Measurements from ENCODE around the gene SYNPO2.
"Not testable (repeated sequence)": the region's sequence is repeated elsewhere in the genome, so short reads cannot be mapped to it uniquely, and the experiment has no call there.

The SYNPO2 gene

GRCh38 chr4:119038116-119038841 lies 149.6 kb downstream of the SYNPO2 start:
- H3K27me3 Mint-ChIP-seq: peaks cover 0 to 5% of the 10 kb centered on the region in 2 donors
- no peak overlapping the region for H3K27ac Mint-ChIP-seq
- peak in 1 of 2 donors; percentile 28 for ATAC-seq (replicated peaks)
- H3K4me3 Mint-ChIP-seq: no peak overlapping the region
- no peaks in the 10 kb centered on the region for H3K36me3 Mint-ChIP-seq
- no peaks in the 10 kb centered on the region for H3K4me1 Mint-ChIP-seq
- H3K9me3 Mint-ChIP-seq: no peaks in the 10 kb centered on the region
- DNase-seq: no peak

DNA sequence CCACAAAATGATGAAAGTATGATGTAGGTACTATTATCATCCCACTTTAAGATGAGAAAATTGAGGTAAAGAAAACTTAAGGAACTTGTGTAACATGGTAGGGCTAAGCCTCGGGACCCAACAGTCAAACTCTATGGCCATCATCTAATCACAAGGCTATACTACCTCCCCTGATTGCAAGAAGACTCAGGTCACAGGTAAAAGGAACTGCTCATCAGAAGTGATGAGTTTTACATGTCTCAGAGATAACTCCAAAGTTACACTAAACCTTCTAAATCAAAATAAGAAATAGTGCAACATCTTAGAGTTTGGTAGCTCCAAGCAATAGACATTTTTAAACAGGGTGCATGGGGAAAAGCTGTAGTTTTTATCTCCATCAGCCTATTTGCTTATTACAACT lies 150.5 kb downstream of the SYNPO2 start:
- no peak overlapping the region for H3K4me3 Mint-ChIP-seq
- H3K36me3 Mint-ChIP-seq: no peaks in the 10 kb centered on the region
- ATAC-seq (replicated peaks) (no peak), DNase-seq (no peak)
- H3K9me3 Mint-ChIP-seq: no peaks in the 10 kb centered on the region
- H3K27me3 Mint-ChIP-seq: peaks cover 0 to 5% of the 10 kb centered on the region in 2 donors
- H3K4me1 Mint-ChIP-seq: no peaks in the 10 kb centered on the region
- H3K27ac Mint-ChIP-seq: no peak overlapping the region

DNA sequence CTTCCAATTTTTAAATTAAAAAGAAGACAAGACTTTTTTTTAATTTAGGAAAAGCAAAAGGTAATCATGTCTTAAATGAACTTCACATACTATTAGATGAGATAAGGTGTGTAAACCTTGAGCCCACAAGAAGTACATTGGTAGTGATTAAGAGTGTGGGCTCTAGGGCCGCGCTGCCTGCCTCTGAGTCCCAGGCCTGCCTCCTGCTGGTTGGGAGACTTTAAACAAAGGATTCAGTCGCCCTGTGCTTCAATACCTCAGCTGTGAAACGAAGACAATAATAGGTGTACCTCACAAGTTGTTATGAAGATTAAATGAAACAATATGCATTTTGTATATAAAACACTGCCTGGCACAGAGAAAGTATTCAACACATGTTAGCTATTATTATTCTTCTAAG lies 151.1 kb downstream of the SYNPO2 start:
- DNase-seq: no peak
- ATAC-seq (replicated peaks): no peak
- H3K4me1 Mint-ChIP-seq: no peaks in the 10 kb centered on the region

GRCh38 chr4:119040261-119040660 lies 151.6 kb downstream of the SYNPO2 start:
- H3K9me3 Mint-ChIP-seq: no peaks in the 10 kb centered on the region
- H3K4me3 Mint-ChIP-seq: no peak overlapping the region
- ATAC-seq (replicated peaks) (no peak), DNase-seq (no peak)
- H3K27ac Mint-ChIP-seq: no peak overlapping the region
- no peaks in the 10 kb centered on the region for H3K4me1 Mint-ChIP-seq
- no peaks in the 10 kb centered on the region for H3K36me3 Mint-ChIP-seq
- no peaks in the 10 kb centered on the region for H3K27me3 Mint-ChIP-seq

More for the DNA sequence above, 151.1 kb downstream of the SYNPO2 start:
- Mint-ChIP-seq H3K36me3 (no peaks in the 10 kb centered on the region), H3K27ac (no peak overlapping the region), H3K27me3 (no peaks in the 10 kb centered on the region), H3K4me3 (no peak overlapping the region), H3K9me3 (no peaks in the 10 kb centered on the region)

- Mint-ChIP-seq H3K36me3 (no peaks in the 10 kb centered on the region), H3K4me3 (no peak overlapping the region), H3K4me1 (no peaks in the 10 kb centered on the region), H3K27ac (no peak overlapping the region), H3K9me3 (no peaks in the 10 kb centered on the region), H3K27me3 (no peaks in the 10 kb centered on the region)
- DNase-seq: no peak
- ATAC-seq (replicated peaks): no peak
Observed at GRCh38 chr4:119040694-119041185, 152.1 kb downstream of the SYNPO2 start.

- no peaks in the 10 kb centered on the region for H3K9me3 Mint-ChIP-seq
- no peak overlapping the region for H3K27ac Mint-ChIP-seq
- H3K4me1 Mint-ChIP-seq: no peaks in the 10 kb centered on the region
- ATAC-seq (replicated peaks): no peak
- no peak for DNase-seq
- no peaks in the 10 kb centered on the region for H3K36me3 Mint-ChIP-seq
- no peaks in the 10 kb centered on the region for H3K27me3 Mint-ChIP-seq
- no peak overlapping the region for H3K4me3 Mint-ChIP-seq
Observed at GRCh38 chr4:119041396-119041795, 152.7 kb downstream of the SYNPO2 start.

GRCh38 chr4:119041951-119042560 lies 153.4 kb downstream of the SYNPO2 start:
- Mint-ChIP-seq H3K27me3 (no peaks in the 10 kb centered on the region), H3K36me3 (no peaks in the 10 kb centered on the region), H3K4me1 (no peaks in the 10 kb centered on the region), H3K4me3 (no peak overlapping the region), H3K27ac (no peak overlapping the region), H3K9me3 (no peaks in the 10 kb centered on the region)
- DNase-seq: peak; percentile 24
- peak; percentile 86 to 96 for ATAC-seq (replicated peaks)

GRCh38 chr4:119046263-119046662 lies 157.6 kb downstream of the SYNPO2 start:
- no peaks in the 10 kb centered on the region for H3K4me1 Mint-ChIP-seq
- peaks cover 0 to 11% of the 10 kb centered on the region in 2 donors for H3K27me3 Mint-ChIP-seq

GRCh38 chr4:119047059-119047458 lies 158.4 kb downstream of the SYNPO2 start:
- H3K9me3 Mint-ChIP-seq; ATAC-seq (replicated peaks); H3K27ac Mint-ChIP-seq; DNase-seq; H3K4me1 Mint-ChIP-seq; H3K36me3 Mint-ChIP-seq; H3K4me3 Mint-ChIP-seq: not testable (repeated sequence)
- peaks cover 5 to 11% of the 10 kb centered on the region in 2 donors for H3K27me3 Mint-ChIP-seq

More at GRCh38 chr4:119046263-119046662, 157.6 kb downstream of the SYNPO2 start:
- Mint-ChIP-seq H3K4me3 (no peak overlapping the region), H3K9me3 (no peaks in the 10 kb centered on the region), H3K27ac (no peak overlapping the region), H3K36me3 (no peaks in the 10 kb centered on the region)
- DNase-seq (no peak), ATAC-seq (replicated peaks) (no peak)

DNA sequence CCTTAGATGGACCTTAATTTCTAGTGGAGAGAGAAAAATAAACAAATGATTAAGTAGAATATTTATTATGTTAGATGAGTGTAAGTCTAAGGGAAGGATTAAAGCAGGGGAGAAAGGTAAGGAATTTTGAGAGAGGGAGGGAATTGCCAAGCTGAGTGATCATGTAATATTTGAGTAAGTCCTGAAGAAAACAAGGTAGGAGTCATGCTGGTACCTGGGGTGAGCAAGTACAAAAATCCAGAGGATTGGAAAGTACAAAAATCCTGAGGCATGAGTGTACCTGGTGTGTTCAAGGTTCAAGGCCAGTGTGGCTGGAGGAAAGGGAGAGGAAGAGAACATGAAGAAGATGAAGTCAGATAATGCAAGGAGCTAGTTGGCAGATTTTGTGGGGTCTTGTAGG lies 159.8 kb downstream of the SYNPO2 start:
- Mint-ChIP-seq H3K27me3 (peaks cover 6 to 11% of the 10 kb centered on the region in 2 donors), H3K4me3 (no peak overlapping the region), H3K36me3 (no peaks in the 10 kb centered on the region), H3K4me1 (no peaks in the 10 kb centered on the region), H3K27ac (no peak overlapping the region), H3K9me3 (no peaks in the 10 kb centered on the region)
- DNase-seq: no peak
- ATAC-seq (replicated peaks): no peak

DNA sequence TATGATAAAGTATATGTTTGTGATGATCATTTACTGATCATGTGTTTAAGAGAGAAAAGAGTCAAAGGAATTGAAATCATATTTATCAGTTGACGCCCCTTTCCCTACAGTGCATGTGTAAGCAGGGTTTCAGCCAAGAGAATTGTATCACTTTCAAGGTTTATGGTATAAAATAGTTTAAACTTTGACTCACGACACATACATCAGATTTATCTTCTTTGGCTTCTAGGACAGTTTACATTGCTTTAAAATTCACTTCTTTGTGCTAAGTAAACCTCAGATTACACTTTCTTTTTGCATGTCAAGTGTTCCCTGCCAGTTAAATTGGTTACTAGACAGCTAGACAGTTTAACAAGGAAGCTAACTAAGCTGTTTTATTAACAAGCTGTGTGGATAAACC lies 160.7 kb downstream of the SYNPO2 start:
- peaks cover 8 to 11% of the 10 kb centered on the region in 2 donors for H3K27me3 Mint-ChIP-seq
- DNase-seq (no peak), ATAC-seq (replicated peaks) (no peak)
- H3K36me3 Mint-ChIP-seq: no peaks in the 10 kb centered on the region
- no peak overlapping the region for H3K4me3 Mint-ChIP-seq
- H3K9me3 Mint-ChIP-seq: no peaks in the 10 kb centered on the region
- no peaks in the 10 kb centered on the region for H3K4me1 Mint-ChIP-seq
- no peak overlapping the region for H3K27ac Mint-ChIP-seq

DNA sequence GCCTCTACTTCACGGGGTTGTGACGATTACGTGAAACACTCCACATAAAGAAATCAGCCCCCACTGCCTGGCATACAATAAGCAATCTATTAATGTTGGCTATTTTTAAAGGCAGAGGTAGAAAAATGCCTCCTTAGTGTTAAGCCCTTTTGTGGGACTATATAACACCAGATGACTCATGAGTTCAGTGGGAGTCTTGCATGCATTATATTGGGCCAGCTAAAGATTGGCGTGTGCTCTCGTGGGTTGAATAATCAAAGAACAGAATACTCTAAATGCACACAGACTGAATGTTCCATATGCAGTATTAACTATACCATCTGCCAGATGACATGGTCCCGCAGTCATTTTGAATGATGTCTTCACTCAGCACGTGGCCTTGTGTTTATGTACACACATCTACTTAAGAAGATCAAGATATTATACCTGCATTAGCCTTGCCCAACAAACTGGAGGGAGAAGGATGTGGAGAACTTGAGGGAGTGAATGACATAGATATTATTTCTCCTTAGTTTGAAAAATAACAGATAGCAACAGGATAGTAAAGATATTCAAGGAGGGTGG lies 162.0 kb downstream of the SYNPO2 start:
- no peak for ATAC-seq (replicated peaks)
- no peaks in the 10 kb centered on the region for H3K4me1 Mint-ChIP-seq
- peaks cover 11 to 12% of the 10 kb centered on the region in 2 donors for H3K27me3 Mint-ChIP-seq
- H3K9me3 Mint-ChIP-seq: no peaks in the 10 kb centered on the region
- no peak for DNase-seq
- no peak overlapping the region for H3K4me3 Mint-ChIP-seq
- H3K36me3 Mint-ChIP-seq: no peaks in the 10 kb centered on the region
- no peak overlapping the region for H3K27ac Mint-ChIP-seq

DNA sequence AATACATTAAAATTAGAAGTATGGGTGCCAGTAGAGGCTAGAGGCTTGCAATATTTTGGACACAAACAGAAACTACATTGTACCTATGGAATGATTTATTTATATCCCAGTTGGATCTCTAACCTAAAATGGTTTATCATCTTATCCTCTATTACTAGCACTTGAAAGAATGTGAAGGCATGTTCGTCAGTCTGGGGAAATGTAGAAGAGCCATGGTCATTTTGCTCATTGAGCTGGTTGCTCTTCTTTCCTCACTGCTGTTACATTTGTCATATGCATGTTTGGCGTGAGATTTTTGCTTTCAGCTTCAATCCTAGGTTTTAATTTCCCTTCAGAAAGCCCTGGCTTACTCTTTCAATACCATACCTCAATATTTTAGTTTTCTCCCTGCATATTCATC lies 164.6 kb downstream of the SYNPO2 start:
- no peak for DNase-seq
- H3K9me3 Mint-ChIP-seq: no peaks in the 10 kb centered on the region
- no peak overlapping the region for H3K4me3 Mint-ChIP-seq
- no peaks in the 10 kb centered on the region for H3K4me1 Mint-ChIP-seq
- no peak overlapping the region for H3K27ac Mint-ChIP-seq
- peaks cover 12 to 14% of the 10 kb centered on the region in 2 donors for H3K27me3 Mint-ChIP-seq
- no peak for ATAC-seq (replicated peaks)
- H3K36me3 Mint-ChIP-seq: no peaks in the 10 kb centered on the region

GRCh38 chr4:119053997-119054396 lies 165.3 kb downstream of the SYNPO2 start:
- no peaks in the 10 kb centered on the region for H3K36me3 Mint-ChIP-seq
- no peak overlapping the region for H3K27ac Mint-ChIP-seq
- H3K9me3 Mint-ChIP-seq: no peaks in the 10 kb centered on the region

GRCh38 chr4:119057417-119057816 lies 168.8 kb downstream of the SYNPO2 start:
- H3K4me3 Mint-ChIP-seq: no peak overlapping the region
- H3K4me1 Mint-ChIP-seq: no peaks in the 10 kb centered on the region
- DNase-seq (no peak), ATAC-seq (replicated peaks) (no peak)
- H3K36me3 Mint-ChIP-seq: no peaks in the 10 kb centered on the region
- no peak overlapping the region for H3K27ac Mint-ChIP-seq
- no peaks in the 10 kb centered on the region for H3K9me3 Mint-ChIP-seq
- peaks cover 4 to 6% of the 10 kb centered on the region in 2 donors for H3K27me3 Mint-ChIP-seq

More at GRCh38 chr4:119053997-119054396, 165.3 kb downstream of the SYNPO2 start:
- no peak for DNase-seq
- Mint-ChIP-seq H3K4me3 (no peak overlapping the region), H3K27me3 (peaks cover 8 to 12% of the 10 kb centered on the region in 2 donors), H3K4me1 (no peaks in the 10 kb centered on the region)
- no peak for ATAC-seq (replicated peaks)

Data from stimulated activated naive B cell treated with anti-CD40 and anti-IgM and Interleukin-4, amounts not matched to agents 10 μg/mL and 1 μg/mL and 100 μg/mL, for 72 hours (primary cell).